HEK293T (cell line): ENCODE results near the gene GFRA1.

ENCODE experiments used
- BHLHE40 ChIP-seq: fragments of 450-650 bp; IDR thresholded peaks from 2 replicates; pipeline ENCODE4 v1.6.1; 2016; ENCODE audit warnings: mild to moderate bottlenecking, moderate library complexity, borderline replicate concordance
- FOXA1 ChIP-seq: fragments of 450-650 bp; IDR thresholded peaks from 2 replicates; pipeline ENCODE4 v1.6.1; 2016; ENCODE audit warnings: mild to moderate bottlenecking
- LEF1 ChIP-seq: fragments of 450-650 bp; IDR thresholded peaks from 2 replicates; pipeline ENCODE4 v1.6.1; 2017; ENCODE audit warnings: mild to moderate bottlenecking, borderline replicate concordance
- NFRKB ChIP-seq: fragments of 450-650 bp; IDR thresholded peaks from 2 replicates; pipeline ENCODE4 v1.6.1; 2016; ENCODE audit warnings: mild to moderate bottlenecking, moderate library complexity
- SP1 ChIP-seq: fragments of 450-650 bp; IDR thresholded peaks from 2 replicates; pipeline ENCODE4 v1.6.1; 2017
- SUZ12 ChIP-seq: fragments of 450-650 bp; IDR thresholded peaks from 2 replicates; pipeline ENCODE4 v1.6.1; 2016; ENCODE audit warnings: mild to moderate bottlenecking

DNA sequence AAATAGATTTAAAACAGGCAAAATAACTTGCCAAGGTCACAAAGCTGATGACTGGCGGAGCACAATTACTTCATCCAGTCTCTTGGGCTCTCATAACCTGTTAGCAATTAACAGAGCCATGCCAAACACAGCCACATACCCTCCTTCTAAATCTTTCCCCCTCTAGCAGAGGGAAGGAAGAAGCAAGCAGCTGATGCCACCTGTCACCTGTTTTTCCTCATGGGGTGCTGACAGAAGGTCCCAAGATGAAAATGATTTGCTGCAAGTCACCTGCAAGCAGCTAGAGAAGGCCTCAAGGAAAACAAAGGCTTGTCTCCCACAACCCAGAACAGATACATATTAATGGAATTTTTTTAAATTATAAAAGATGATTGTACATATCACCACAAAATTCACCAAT is 117.8 kb downstream of the GFRA1 start:
- TF ChIP-seq BHLHE40 (no peak), FOXA1 (no peak), SUZ12 (no peak), SP1 (no peak), LEF1 (no peak), NFRKB (no peak)
